WTC11 (cell line): Measurements from ENCODE around the gene USP21. TPM values are rescaled to one million over a fixed set of nuclear protein-coding genes. Genes with fewer than 3 reads are reported as not detected.

Experiments used
- ATAC-seq: fragments of 200-7000 bp; cut with Tn5 transposase; 2 replicates; pipeline ENCODE4 v1.10.0; 2021; ENCODE audit warnings: mild to moderate bottlenecking, moderate library complexity
- CTCF ChIA-PET: fragments of 300-600 bp; sonication (Branson Sonifier 250); formaldehyde crosslinking; loops from one replicate; lab custom pipeline; 2021; ENCODE audit warnings: antibody characterized with exemption; lab: Charles Lee
- POLR2A ChIA-PET: fragments of 350-600 bp; sonication (Branson Sonifier 250); formaldehyde crosslinking; loops from one replicate; lab custom pipeline; 2021; ENCODE audit warnings: antibody characterized with exemption; lab: Charles Lee
- DNase-seq: peaks from one replicate; pipeline ENCODE4 v3.0.0; 2021; ENCODE audit warnings: low spot score
- H3K27ac Mint-ChIP-seq: 2 replicates; pipeline ENCODE4 v1.8.0; 2021; ENCODE audit warnings: mixed read lengths
- H3K27me3 Mint-ChIP-seq: 2 replicates; pipeline ENCODE4 v1.8.0; 2021; ENCODE audit warnings: low read depth, mild to moderate bottlenecking, moderate library complexity, mixed read lengths
- H3K36me3 Mint-ChIP-seq: 2 replicates; pipeline ENCODE4 v1.8.0; 2021; ENCODE audit warnings: mixed read lengths
- H3K4me1 Mint-ChIP-seq: 2 replicates; pipeline ENCODE4 v1.8.0; 2022; ENCODE audit warnings: mixed read lengths
- H3K4me3 Mint-ChIP-seq: 2 replicates; pipeline ENCODE4 v1.8.0; 2021; ENCODE audit warnings: mild to moderate bottlenecking, moderate library complexity, mixed read lengths
- H3K9me3 Mint-ChIP-seq: 2 replicates; pipeline ENCODE4 v1.8.0; 2021; ENCODE audit warnings: mixed read lengths
- GRHL2 ChIP-seq: fragments of 250-450 bp; sonication (Bioruptor Pico); IDR thresholded peaks from 2 replicates; pipeline ENCODE4 v1.8.0; 2022; ENCODE audit warnings: mild to moderate bottlenecking, moderate library complexity; ENCODE audit not compliant: insufficient replicate concordance, severe bottlenecking
- KAT7 ChIP-seq: sonication (generic); formaldehyde crosslinking; IDR thresholded peaks from 2 replicates; pipeline ENCODE4 v1.8.1; 2023; ENCODE audit warnings: missing genetic modification reagents, mild to moderate bottlenecking, borderline replicate concordance
- MXD4 ChIP-seq: fragments of 250-450 bp; sonication (Bioruptor Pico); IDR thresholded peaks from 2 replicates; pipeline ENCODE4 v1.8.0; 2021; ENCODE audit warnings: mild to moderate bottlenecking, moderate library complexity, borderline replicate concordance
- NFYB ChIP-seq: sonication (generic); formaldehyde crosslinking; conservative IDR thresholded peaks from 2 replicates; pipeline ENCODE4 v1.8.0; 2022; ENCODE audit warnings: low read depth, missing genetic modification reagents
- NR2C2 ChIP-seq: sonication (generic); formaldehyde crosslinking; IDR thresholded peaks from 2 replicates; pipeline ENCODE4 v1.8.0; 2022; ENCODE audit warnings: mild to moderate bottlenecking, missing genetic modification reagents
- PRRX2 ChIP-seq: fragments of 250-450 bp; sonication (Bioruptor Pico); IDR thresholded peaks from 2 replicates; pipeline ENCODE4 v1.8.0; 2021; ENCODE audit warnings: mild to moderate bottlenecking
- SMAD3 ChIP-seq: sonication (generic); formaldehyde crosslinking; IDR thresholded peaks from 2 replicates; pipeline ENCODE4 v1.8.0; 2022; ENCODE audit warnings: missing genetic modification reagents, mild to moderate bottlenecking, borderline replicate concordance
- SOX15 ChIP-seq: fragments of 250-450 bp; sonication (Bioruptor Pico); IDR thresholded peaks from 2 replicates; pipeline ENCODE4 v1.9.0; 2021; ENCODE audit warnings: mild to moderate bottlenecking
- TCF7 ChIP-seq: sonication (generic); formaldehyde crosslinking; IDR thresholded peaks from 2 replicates; pipeline ENCODE4 v1.8.0; 2022; ENCODE audit warnings: mild to moderate bottlenecking, low read depth, missing genetic modification reagents, moderate library complexity
- total RNA-seq: library from RNA; stranded (reverse); gene quantifications from 3 replicates; pipeline ENCODE4 v1.2.3, GENCODE V29; 2021
- TF ChIP-seq, protein P1 (sequence below): fragments of 250-450 bp; sonication (Bioruptor Pico); IDR thresholded peaks from 2 replicates; pipeline ENCODE4 v1.9.0; 2021; ENCODE audit warnings: mild to moderate bottlenecking, borderline replicate concordance
- TF ChIP-seq, protein P2 (sequence below): fragments of 250-450 bp; sonication (Bioruptor Pico); IDR thresholded peaks from 2 replicates; pipeline ENCODE4 v2.1.2; 2022; ENCODE audit warnings: mild to moderate bottlenecking, moderate library complexity
- TF ChIP-seq, protein P3 (sequence below): fragments of 250-450 bp; sonication (Bioruptor Pico); IDR thresholded peaks from 2 replicates; pipeline ENCODE4 v1.9.0; 2021; ENCODE audit warnings: moderate library complexity, mild to moderate bottlenecking, inconsistent platforms, borderline replicate concordance
- TF ChIP-seq, protein P4 (sequence below): sonication (generic); formaldehyde crosslinking; IDR thresholded peaks from 2 replicates; pipeline ENCODE4 v1.8.1; 2022; ENCODE audit warnings: missing genetic modification reagents, borderline replicate concordance
- TF ChIP-seq, protein P5 (sequence below): sonication (generic); formaldehyde crosslinking; IDR thresholded peaks from 2 replicates; pipeline ENCODE4 v1.8.0; 2023; ENCODE audit warnings: missing genetic modification reagents
- TF ChIP-seq, protein P6 (sequence below): fragments of 200-600 bp; IDR thresholded peaks from 2 replicates; pipeline ENCODE4 v1.8.0; 2022; ENCODE audit warnings: antibody characterized with exemption
- TF ChIP-seq, protein P7 (sequence below): fragments of 250-450 bp; sonication (Bioruptor Pico); IDR thresholded peaks from 2 replicates; pipeline ENCODE4 v1.8.0; 2021; ENCODE audit warnings: mild to moderate bottlenecking

USP21 gene
- total RNA-seq, 1 experiment from 2014 or later: 30.8 TPM

DNA sequence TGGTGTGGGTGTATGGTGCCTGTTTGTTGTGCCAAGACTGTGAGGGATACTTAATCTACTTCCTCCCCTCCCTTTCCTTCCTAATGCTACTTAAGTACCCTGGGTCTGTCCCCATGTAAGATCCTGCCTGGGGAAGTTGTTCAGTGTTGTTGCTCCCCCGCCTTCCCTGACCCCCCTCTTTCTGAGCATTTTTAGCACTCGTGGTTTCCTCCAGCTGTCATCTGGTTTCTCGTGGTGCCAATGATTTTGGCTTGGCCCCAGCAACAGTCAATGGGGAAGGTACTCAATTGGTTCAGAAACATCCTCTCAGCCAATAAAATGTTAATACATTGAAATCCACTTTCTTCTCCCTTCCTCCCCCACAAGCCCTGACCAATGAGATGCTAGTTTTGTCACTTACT lies 26.0 kb downstream of the USP21 start:
- TF ChIP-seq, protein P1, sequence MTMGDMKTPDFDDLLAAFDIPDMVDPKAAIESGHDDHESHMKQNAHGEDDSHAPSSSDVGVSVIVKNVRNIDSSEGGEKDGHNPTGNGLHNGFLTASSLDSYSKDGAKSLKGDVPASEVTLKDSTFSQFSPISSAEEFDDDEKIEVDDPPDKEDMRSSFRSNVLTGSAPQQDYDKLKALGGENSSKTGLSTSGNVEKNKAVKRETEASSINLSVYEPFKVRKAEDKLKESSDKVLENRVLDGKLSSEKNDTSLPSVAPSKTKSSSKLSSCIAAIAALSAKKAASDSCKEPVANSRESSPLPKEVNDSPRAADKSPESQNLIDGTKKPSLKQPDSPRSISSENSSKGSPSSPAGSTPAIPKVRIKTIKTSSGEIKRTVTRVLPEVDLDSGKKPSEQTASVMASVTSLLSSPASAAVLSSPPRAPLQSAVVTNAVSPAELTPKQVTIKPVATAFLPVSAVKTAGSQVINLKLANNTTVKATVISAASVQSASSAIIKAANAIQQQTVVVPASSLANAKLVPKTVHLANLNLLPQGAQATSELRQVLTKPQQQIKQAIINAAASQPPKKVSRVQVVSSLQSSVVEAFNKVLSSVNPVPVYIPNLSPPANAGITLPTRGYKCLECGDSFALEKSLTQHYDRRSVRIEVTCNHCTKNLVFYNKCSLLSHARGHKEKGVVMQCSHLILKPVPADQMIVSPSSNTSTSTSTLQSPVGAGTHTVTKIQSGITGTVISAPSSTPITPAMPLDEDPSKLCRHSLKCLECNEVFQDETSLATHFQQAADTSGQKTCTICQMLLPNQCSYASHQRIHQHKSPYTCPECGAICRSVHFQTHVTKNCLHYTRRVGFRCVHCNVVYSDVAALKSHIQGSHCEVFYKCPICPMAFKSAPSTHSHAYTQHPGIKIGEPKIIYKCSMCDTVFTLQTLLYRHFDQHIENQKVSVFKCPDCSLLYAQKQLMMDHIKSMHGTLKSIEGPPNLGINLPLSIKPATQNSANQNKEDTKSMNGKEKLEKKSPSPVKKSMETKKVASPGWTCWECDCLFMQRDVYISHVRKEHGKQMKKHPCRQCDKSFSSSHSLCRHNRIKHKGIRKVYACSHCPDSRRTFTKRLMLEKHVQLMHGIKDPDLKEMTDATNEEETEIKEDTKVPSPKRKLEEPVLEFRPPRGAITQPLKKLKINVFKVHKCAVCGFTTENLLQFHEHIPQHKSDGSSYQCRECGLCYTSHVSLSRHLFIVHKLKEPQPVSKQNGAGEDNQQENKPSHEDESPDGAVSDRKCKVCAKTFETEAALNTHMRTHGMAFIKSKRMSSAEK: no peak
- TF ChIP-seq NFYB (CRISPR knock-in tag): no peak
- TF ChIP-seq, protein P2, sequence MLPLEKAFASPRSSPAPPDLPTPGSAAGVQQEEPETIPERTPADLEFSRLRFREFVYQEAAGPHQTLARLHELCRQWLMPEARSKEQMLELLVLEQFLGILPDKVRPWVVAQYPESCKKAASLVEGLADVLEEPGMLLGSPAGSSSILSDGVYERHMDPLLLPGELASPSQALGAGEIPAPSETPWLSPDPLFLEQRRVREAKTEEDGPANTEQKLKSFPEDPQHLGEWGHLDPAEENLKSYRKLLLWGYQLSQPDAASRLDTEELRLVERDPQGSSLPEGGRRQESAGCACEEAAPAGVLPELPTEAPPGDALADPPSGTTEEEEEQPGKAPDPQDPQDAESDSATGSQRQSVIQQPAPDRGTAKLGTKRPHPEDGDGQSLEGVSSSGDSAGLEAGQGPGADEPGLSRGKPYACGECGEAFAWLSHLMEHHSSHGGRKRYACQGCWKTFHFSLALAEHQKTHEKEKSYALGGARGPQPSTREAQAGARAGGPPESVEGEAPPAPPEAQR (CRISPR knock-in tag): no peak
- ChIA-PET CTCF (no interaction called here), POLR2A (no interaction called here)
- no peaks in the 10 kb centered on the region; the same call in 1 of the 2 replicates for H3K27me3 Mint-ChIP-seq
- ATAC-seq (no peak), DNase-seq (no peak)
- H3K9me3 Mint-ChIP-seq: no peaks in the 10 kb centered on the region
- no peak overlapping the region for H3K4me3 Mint-ChIP-seq
- 0 out of 2 replicates have a peak, but pooled peaks cover 4% of the 10 kb centered on the region for H3K4me1 Mint-ChIP-seq
- H3K36me3 Mint-ChIP-seq: no peaks in the 10 kb centered on the region
- no peak overlapping the region for H3K27ac Mint-ChIP-seq

DNA sequence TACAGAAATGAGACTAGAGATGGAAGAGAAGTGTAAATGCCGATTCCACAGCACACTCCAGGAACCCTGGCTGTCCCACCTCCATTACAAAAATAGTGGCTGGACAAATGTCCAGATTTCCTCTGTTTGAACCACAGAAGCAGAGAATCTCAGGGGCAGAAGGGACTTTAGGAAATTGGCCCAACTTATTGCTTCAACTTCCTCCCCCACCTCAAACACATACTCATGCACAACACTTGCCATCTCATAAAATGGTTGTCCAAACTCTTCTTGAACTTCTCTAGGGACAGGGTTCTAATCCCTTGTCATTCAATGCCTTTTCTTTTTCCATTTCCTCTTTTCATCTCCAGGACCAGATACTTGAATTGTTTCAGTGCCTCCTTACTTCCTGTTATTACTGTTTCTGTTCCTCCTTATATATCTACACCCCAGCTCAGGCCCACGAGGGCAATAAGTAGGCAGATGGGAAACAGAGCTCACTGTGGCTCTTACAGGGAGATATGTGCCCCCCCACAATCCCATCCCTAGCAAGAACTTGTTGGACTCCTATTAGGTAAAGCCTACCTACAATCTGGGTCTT lies 26.5 kb downstream of the USP21 start:
- no peak for TF ChIP-seq SOX15 (CRISPR knock-in tag)
- no peak for TF ChIP-seq PRRX2 (CRISPR knock-in tag)
- TF ChIP-seq, protein P3, sequence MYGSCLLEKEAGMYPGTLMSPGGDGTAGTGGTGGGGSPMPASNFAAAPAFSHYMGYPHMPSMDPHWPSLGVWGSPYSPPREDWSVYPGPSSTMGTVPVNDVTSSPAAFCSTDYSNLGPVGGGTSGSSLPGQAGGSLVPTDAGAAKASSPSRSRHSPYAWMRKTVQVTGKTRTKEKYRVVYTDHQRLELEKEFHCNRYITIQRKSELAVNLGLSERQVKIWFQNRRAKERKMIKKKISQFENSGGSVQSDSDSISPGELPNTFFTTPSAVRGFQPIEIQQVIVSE: no peak
- TF ChIP-seq, protein P4, sequence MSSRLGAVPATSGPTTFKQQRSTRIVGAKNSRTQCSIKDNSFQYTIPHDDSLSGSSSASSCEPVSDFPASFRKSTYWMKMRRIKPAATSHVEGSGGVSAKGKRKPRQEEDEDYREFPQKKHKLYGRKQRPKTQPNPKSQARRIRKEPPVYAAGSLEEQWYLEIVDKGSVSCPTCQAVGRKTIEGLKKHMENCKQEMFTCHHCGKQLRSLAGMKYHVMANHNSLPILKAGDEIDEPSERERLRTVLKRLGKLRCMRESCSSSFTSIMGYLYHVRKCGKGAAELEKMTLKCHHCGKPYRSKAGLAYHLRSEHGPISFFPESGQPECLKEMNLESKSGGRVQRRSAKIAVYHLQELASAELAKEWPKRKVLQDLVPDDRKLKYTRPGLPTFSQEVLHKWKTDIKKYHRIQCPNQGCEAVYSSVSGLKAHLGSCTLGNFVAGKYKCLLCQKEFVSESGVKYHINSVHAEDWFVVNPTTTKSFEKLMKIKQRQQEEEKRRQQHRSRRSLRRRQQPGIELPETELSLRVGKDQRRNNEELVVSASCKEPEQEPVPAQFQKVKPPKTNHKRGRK (CRISPR knock-in tag): no peak
- TF ChIP-seq GRHL2 (CRISPR knock-in tag): no peak
- TF ChIP-seq, protein P5, sequence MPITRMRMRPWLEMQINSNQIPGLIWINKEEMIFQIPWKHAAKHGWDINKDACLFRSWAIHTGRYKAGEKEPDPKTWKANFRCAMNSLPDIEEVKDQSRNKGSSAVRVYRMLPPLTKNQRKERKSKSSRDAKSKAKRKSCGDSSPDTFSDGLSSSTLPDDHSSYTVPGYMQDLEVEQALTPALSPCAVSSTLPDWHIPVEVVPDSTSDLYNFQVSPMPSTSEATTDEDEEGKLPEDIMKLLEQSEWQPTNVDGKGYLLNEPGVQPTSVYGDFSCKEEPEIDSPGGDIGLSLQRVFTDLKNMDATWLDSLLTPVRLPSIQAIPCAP (CRISPR knock-in tag): no peak
- TF ChIP-seq TCF7 (CRISPR knock-in tag): no peak
- TF ChIP-seq, protein P1: no peak
- TF ChIP-seq, protein P6, sequence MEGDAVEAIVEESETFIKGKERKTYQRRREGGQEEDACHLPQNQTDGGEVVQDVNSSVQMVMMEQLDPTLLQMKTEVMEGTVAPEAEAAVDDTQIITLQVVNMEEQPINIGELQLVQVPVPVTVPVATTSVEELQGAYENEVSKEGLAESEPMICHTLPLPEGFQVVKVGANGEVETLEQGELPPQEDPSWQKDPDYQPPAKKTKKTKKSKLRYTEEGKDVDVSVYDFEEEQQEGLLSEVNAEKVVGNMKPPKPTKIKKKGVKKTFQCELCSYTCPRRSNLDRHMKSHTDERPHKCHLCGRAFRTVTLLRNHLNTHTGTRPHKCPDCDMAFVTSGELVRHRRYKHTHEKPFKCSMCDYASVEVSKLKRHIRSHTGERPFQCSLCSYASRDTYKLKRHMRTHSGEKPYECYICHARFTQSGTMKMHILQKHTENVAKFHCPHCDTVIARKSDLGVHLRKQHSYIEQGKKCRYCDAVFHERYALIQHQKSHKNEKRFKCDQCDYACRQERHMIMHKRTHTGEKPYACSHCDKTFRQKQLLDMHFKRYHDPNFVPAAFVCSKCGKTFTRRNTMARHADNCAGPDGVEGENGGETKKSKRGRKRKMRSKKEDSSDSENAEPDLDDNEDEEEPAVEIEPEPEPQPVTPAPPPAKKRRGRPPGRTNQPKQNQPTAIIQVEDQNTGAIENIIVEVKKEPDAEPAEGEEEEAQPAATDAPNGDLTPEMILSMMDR: no peak
- no peak for TF ChIP-seq SMAD3 (CRISPR knock-in tag)
- no peak for TF ChIP-seq KAT7 (CRISPR knock-in tag)
- no peak for TF ChIP-seq NR2C2 (CRISPR knock-in tag)
- no peak for TF ChIP-seq MXD4
- TF ChIP-seq, protein P7, sequence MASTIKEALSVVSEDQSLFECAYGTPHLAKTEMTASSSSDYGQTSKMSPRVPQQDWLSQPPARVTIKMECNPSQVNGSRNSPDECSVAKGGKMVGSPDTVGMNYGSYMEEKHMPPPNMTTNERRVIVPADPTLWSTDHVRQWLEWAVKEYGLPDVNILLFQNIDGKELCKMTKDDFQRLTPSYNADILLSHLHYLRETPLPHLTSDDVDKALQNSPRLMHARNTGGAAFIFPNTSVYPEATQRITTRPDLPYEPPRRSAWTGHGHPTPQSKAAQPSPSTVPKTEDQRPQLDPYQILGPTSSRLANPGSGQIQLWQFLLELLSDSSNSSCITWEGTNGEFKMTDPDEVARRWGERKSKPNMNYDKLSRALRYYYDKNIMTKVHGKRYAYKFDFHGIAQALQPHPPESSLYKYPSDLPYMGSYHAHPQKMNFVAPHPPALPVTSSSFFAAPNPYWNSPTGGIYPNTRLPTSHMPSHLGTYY (CRISPR knock-in tag): no peak
- no peak overlapping the region for H3K4me3 Mint-ChIP-seq
- DNase-seq (no peak), ATAC-seq (no peak)
- no peaks in the 10 kb centered on the region; the same call in 1 of the 2 replicates for H3K27me3 Mint-ChIP-seq
- peaks cover 9% of the 10 kb centered on the region for H3K4me1 Mint-ChIP-seq
- CTCF ChIA-PET: interaction anchor here (0.7 kb wide), 1 partner anchor 9 kb away, joined by 3 read pairs; the partner anchor contains the start of gene B4GALT3
- H3K36me3 Mint-ChIP-seq: no peaks in the 10 kb centered on the region
- POLR2A ChIA-PET: no interaction called here
- no peaks in the 10 kb centered on the region for H3K9me3 Mint-ChIP-seq
- H3K27ac Mint-ChIP-seq: no peak overlapping the region
